Muscle of leg (tissue), 11 donors: Measurements from ENCODE around the gene GRID2. TPM values are rescaled to one million over a fixed set of nuclear protein-coding genes. Genes with fewer than 3 reads are reported as not detected.
A peak's percentile ranks its signal among the peaks of the same experiment; 100 is the strongest.
"Not testable (repeated sequence)": the region's sequence is repeated elsewhere in the genome, so short reads cannot be mapped to it uniquely, and the experiment has no call there.

ENCODE experiments used
- DNase-seq: peaks from one replicate; pipeline ENCODE4 v3.0.0; 2013
- H3K27ac ChIP-seq: one replicate; pipeline ENCODE4 v1.5.1; 2013; ENCODE audit warnings: mild to moderate bottlenecking, low read length, control low read depth
- H3K27me3 ChIP-seq: one replicate; pipeline ENCODE4 v1.6.1; 2013; ENCODE audit warnings: low read length; ENCODE audit not compliant: control insufficient read depth, insufficient read depth
- H3K36me3 ChIP-seq: one replicate; pipeline ENCODE4 v1.6.1; 2013; ENCODE audit warnings: low read length; ENCODE audit not compliant: control insufficient read depth, insufficient read depth
- H3K4me1 ChIP-seq: one replicate; pipeline ENCODE4 v1.6.1; 2013; ENCODE audit warnings: low read length; ENCODE audit not compliant: control insufficient read depth, insufficient read depth
- H3K4me3 ChIP-seq: one replicate; pipeline ENCODE4 v1.5.1; 2013; ENCODE audit warnings: low read length, control low read depth
- H3K9me3 ChIP-seq: replicated peaks from 2 replicates; pipeline ENCODE4 v1.6.1; 2013; ENCODE audit warnings: low read depth, low read length; ENCODE audit not compliant: control insufficient read depth
- WGBS: methylation state at CpG from one replicate; pipeline ENCODE4 v1.1.5; 2013; ENCODE audit warnings: missing lambda C conversion rate; ENCODE audit not compliant: insufficient coverage; 5-methylcytosine and 5-hydroxymethylcytosine counted together
- polyA plus RNA-seq, 8 donors: library from polyadenylated mRNA; unstranded; fragments of 120-200 nt; gene quantifications; one replicate each; pipeline versions ENCODE4 v1.2.1 to v1.2.3, GENCODE V29; 2013; ENCODE audit warnings: inconsistent platforms in 1 of 8, low replicate concordance in 1 of 8; ENCODE audit not compliant: insufficient read length in 8 of 8, insufficient read depth in 1 of 8
- total RNA-seq: library from RNA; stranded (reverse); fragments of 120-200 nt; gene quantifications from one replicate; pipeline ENCODE4 v1.2.4, GENCODE V29; 2013

GRID2 gene
- total and polyA plus RNA-seq, 9 donors: 0.29 to 1.4 (median 0.60) TPM

DNA sequence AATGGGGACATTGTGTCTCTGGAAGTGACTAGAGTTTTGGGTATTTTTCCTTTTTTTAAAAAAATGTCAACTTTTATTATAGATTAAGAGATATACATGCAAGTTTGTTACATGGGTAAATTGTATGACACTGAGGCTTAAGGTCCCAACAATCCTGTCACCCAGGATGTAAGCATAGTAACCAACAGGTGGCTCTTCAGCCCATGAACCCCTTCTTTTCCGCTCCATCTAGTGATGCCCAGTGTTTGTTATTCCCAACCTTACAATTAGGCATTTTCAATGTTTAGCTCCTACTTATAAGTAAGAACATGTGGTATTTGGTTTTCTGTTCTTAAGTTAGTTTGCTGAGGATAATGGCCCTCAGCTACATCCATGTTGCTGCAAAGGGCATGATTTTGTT is 102.7 kb downstream of the GRID2 start:
- Histone ChIP-seq H3K4me3 (no peak overlapping the region), H3K27me3 (no peaks in the 10 kb centered on the region), H3K27ac (no peak overlapping the region), H3K4me1 (no peaks in the 10 kb centered on the region), H3K36me3 (no peaks in the 10 kb centered on the region), H3K9me3 (no peaks in the 10 kb centered on the region)
- no peak for DNase-seq
- no CpG with 5 or more reads among the region's 1 CpG for WGBS

DNA sequence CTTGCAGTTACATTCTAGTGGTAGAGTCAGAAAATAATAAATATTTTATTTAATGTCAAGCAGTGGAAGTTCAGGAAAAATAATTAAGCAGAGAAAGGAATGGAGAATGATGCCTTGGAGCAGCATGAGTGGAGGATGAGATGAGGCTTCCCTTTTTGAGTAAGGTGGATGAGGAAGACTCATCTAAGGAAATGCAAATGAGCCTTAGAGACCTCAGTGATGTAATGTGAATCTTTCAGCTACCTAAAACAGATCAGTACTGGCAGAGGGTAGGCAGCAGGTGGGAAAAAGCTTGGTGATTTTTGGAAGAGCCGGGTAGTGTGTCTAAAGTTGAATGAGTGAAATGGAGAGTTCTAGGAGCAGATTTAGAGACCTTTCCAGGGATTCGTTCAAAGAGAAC is 118.2 kb downstream of the GRID2 start:
- Histone ChIP-seq H3K27ac (no peak overlapping the region), H3K4me1 (no peaks in the 10 kb centered on the region), H3K27me3 (no peaks in the 10 kb centered on the region), H3K4me3 (no peak overlapping the region), H3K9me3 (no peaks in the 10 kb centered on the region), H3K36me3 (no peaks in the 10 kb centered on the region)
- no peak for DNase-seq
- 67% methylated on average over 1 of the region's 2 CpGs for WGBS

DNA sequence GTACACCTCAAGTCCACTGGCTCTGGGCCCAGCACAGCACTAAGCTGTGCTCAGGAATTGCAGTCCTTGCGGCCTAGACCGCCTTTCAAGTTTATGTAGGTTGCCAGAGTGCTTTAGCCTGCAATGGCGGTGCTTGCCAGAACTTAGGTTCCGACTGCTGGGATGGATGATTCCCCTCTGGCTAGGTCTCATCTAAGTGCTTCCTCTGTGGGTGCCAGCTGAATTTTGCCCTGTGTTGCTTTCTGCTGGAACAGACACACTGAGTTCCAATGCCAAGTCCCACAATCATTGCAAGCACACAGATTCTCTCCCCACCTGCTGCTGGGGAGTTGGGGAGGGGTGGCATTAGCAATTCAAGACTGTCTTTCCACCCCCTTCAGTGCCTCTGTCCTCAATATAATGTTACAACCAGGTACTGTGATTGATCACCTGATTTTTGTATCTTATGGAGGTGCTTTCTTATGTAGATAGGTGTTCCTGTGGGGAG is 129.5 kb downstream of the GRID2 start:
- Histone ChIP-seq H3K4me3 (no peak overlapping the region), H3K9me3 (no peaks in the 10 kb centered on the region), H3K4me1 (no peaks in the 10 kb centered on the region), H3K27me3 (no peaks in the 10 kb centered on the region), H3K27ac (no peak overlapping the region), H3K36me3 (no peaks in the 10 kb centered on the region)
- DNase-seq: no peak
- WGBS: 87% methylated on average over 4 of the region's 4 CpGs

DNA sequence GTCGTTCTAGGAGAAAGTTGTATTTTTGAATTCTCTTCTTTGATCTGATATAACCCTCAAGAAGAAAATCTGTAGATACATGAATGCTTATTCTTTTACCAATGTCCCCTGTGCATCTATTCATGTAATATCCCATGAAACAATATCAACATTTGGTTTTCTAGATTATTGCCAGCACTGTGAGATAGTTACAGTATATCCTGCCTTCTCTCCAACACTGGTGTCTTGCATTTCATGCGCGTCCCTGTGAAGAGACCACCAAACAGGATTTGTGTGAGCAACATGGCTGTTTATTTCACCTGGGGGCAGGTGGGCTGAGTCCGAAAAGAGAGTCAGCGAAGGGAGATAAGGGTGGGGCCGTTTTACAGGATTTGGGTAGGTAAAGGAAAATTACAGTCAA is 135.0 kb downstream of the GRID2 start:
- H3K4me3 ChIP-seq, H3K36me3 ChIP-seq, H3K9me3 ChIP-seq, H3K27me3 ChIP-seq, H3K4me1 ChIP-seq, H3K27ac ChIP-seq, DNase-seq: not testable (repeated sequence)
- WGBS: no CpG with 5 or more reads among the region's 6 CpGs

DNA sequence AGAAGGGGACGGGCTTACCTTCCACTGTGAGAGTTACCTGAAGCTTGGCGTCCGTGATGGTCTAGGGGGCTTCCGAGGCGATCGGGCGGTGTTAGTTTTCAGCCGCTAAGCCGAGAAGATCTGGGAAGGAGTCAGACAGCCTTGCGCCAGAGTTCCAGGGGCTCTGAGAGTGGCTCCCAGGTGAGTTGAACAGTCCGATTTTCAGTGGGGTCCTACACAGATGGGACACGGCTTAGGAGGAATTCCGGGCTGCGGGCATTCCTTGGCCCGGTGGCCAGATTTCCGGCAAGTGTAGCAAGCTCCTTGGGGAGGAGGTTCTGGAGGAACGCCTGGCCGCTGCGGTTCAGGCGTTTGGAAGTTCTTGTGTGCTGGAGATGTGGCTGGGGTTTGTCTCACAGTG is 138.4 kb downstream of the GRID2 start:
- not testable (repeated sequence) for H3K4me1 ChIP-seq, DNase-seq, H3K4me3 ChIP-seq, H3K27ac ChIP-seq, H3K27me3 ChIP-seq, H3K9me3 ChIP-seq, H3K36me3 ChIP-seq
- 100% methylated on average over 3 of the region's 20 CpGs for WGBS

DNA sequence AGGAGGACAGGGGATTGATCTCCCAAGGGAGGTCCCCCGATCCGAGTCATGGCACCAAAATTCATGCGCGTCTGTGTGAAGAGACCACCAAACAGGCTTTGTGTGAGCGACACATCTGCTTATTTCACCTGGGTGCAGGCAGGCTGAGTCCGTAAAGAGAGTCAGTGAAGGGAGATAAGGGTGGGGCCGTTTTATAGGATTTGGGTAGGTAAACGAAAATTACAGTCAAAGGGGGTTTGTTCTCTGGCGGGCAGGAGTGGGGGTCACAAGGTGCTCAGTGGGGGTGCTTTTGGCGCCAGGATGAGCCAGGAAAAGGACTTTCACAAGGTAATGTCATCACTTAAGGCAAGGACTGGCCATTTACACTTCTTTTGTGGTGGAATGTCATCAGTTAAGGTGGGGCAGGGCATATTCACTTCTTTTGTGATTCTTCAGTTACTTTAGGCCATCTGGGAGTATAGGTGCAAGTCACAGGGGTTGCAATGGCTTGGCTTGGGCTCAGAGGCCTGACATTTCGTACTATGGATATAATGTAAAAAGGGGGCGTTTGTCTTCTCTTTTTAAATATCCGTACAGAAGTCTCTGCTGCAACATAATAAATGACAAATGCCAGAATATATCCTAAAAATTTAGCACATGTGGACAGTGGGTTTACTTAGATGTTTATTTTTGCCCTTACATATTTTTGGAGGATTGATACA is 140.5 kb downstream of the GRID2 start:
- DNase-seq, H3K4me3 ChIP-seq, H3K27ac ChIP-seq, H3K36me3 ChIP-seq, H3K4me1 ChIP-seq, H3K27me3 ChIP-seq, H3K9me3 ChIP-seq: not testable (repeated sequence)
- 83% methylated on average over 9 of the region's 13 CpGs for WGBS

DNA sequence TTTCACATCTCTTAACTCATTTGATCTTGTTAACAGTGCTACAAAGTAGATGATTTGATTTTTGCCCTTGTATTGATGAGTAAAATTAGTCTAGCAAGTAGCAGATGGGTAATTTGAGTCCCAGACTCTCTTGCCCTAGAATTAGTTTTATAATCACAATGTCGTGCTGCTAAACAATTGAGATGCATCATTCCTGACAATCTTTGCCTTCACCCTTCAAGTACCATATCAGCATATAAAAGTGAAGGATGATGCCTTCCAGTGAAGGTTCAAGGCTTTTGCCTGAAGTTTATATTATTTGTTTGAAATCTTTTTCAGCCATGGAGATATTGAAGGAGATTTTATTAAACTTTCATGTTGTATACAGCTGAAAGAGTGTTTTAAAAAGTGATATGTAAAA is 141.4 kb downstream of the GRID2 start:
- no CpG with 5 or more reads among the region's 1 CpG for WGBS
- H3K27me3 ChIP-seq: no peaks in the 10 kb centered on the region
- H3K4me1 ChIP-seq: no peaks in the 10 kb centered on the region
- no peak overlapping the region for H3K4me3 ChIP-seq
- H3K9me3 ChIP-seq: no peaks in the 10 kb centered on the region
- no peaks in the 10 kb centered on the region for H3K36me3 ChIP-seq
- DNase-seq: no peak
- H3K27ac ChIP-seq: no peak overlapping the region

DNA sequence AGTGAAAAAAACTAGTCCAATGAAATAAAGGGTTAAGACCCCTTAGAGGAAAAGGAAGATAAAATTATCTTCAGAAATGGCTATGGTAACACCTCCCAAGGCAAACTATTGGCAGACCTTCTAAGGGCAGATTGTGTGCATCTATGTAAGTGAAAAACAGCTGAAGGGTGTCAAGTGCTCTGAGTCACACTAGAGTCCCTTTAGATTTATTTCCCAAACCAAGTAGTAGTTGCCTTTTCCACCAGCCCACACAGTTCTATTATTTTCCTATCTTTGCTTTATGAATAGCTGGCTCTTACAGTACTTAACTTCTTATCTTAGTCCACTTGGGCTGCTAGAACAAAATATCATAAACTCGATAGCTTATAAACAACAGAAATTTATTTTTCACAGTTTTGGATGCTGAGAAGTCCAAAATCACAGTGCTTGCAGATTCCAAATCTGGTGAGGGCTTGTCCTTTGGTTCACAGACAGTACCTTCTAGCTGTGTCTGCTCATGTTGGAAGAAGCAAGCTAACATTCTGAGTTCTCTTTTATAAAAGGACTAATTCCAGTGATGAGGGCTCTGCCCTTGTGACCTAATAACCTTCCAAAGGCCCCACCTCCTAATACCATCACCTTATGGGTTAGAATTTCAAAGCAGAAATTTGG is 143.6 kb downstream of the GRID2 start:
- Histone ChIP-seq H3K27me3 (no peaks in the 10 kb centered on the region), H3K27ac (no peak overlapping the region), H3K4me3 (no peak overlapping the region), H3K36me3 (no peaks in the 10 kb centered on the region), H3K4me1 (no peaks in the 10 kb centered on the region), H3K9me3 (no peaks in the 10 kb centered on the region)
- 60% methylated on average over 1 of the region's 1 CpG for WGBS
- DNase-seq: peak; percentile 3

DNA sequence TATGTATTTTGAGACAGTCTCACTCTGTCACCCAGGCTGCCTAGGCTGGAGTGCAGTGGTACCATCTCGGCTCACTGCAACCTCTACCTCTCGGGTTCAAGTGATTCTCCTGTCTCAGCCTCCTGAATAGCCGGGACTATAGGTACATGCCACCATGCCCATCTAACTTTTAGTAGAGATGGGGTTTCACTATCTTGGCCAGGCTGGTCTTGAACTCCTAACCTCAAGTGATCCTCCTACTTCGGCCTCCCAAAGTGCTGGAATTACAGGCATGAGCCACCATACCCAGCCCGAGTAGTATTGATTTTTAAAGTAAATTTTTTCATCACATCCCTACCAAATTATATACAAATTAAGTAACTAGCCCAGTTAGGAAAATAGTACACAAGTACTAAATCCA is 144.4 kb downstream of the GRID2 start:
- H3K4me1 ChIP-seq, H3K36me3 ChIP-seq, DNase-seq, H3K4me3 ChIP-seq, H3K27ac ChIP-seq, H3K27me3 ChIP-seq, H3K9me3 ChIP-seq: not testable (repeated sequence)
- WGBS: 100% methylated on average over 1 of the region's 5 CpGs

DNA sequence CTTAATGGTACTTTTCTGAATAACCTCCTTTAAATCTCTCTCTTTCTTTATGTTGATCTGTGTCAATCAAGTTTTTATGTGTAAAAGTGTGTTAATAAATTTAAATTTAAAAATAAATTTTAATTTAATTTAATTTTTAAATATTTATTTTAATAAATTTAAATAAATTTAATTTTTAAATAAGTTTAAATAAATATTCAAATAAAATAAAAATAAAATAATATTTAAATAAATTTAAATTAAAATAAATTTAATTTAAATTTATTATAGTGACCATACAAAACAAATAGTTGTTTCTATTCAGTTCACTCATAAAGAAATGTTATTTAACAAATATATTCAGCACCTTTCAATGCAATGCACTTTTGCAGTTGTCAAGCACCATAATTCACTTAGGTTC is 146.9 kb downstream of the GRID2 start:
- Histone ChIP-seq H3K9me3 (no peaks in the 10 kb centered on the region), H3K4me1 (no peaks in the 10 kb centered on the region), H3K27me3 (no peaks in the 10 kb centered on the region), H3K36me3 (no peaks in the 10 kb centered on the region), H3K27ac (no peak overlapping the region), H3K4me3 (no peak overlapping the region)
- no peak for DNase-seq

DNA sequence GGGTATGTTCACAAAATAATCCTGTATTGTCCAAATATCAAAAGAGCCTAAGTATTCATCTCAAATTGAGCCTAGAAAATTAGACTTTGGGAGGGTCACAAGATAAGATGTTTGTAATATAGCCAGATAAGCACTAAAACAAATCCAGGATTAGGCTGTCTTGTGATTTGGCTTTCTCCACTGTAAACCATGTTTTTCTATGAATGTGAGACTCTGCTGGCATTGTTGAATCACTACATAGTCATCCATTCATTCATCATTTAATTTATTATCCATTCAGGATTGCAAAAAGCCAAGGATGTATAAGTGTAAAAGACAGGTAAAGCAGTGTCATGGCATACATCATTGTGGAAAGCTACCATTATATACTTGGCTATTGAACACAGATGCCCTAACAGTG is 148.0 kb downstream of the GRID2 start:
- DNase-seq: no peak
- no peaks in the 10 kb centered on the region for H3K4me1 ChIP-seq
- H3K27ac ChIP-seq: no peak overlapping the region
- no peak overlapping the region for H3K4me3 ChIP-seq
- no peaks in the 10 kb centered on the region for H3K36me3 ChIP-seq
- H3K9me3 ChIP-seq: no peaks in the 10 kb centered on the region
- no peaks in the 10 kb centered on the region for H3K27me3 ChIP-seq
